AG04450 (cell line): ENCODE data around the gene ADPGK. TPM values are rescaled to one million over a fixed set of nuclear protein-coding genes. Genes with fewer than 3 reads are reported as not detected.

Experiments used
- CTCF ChIA-PET: fragments of 300-600, 350-600 bp; formaldehyde crosslinking; extraction: SDS; loops from one replicate; lab custom pipeline; 2022; ENCODE audit warnings: antibody characterized with exemption, inconsistent platforms; lab: Charles Lee
- POLR2A ChIA-PET: fragments of 350-600 bp; formaldehyde crosslinking; extraction: SDS; loops from one replicate; lab custom pipeline; 2021; ENCODE audit warnings: antibody characterized with exemption, inconsistent platforms; lab: Yijun Ruan, JAX
- DNase-seq: peaks from one replicate; pipeline ENCODE4 v3.0.0-alpha.2; 2011; ENCODE audit warnings: low read depth, low spot score
- H3K27ac ChIP-seq: one replicate; pipeline ENCODE4 v1.5.1; 2012; ENCODE audit warnings: low read depth, low read length, control low read depth
- H3K27me3 ChIP-seq: one replicate; pipeline ENCODE4 v1.6.0; 2012; ENCODE audit warnings: low read length; ENCODE audit not compliant: control insufficient read depth, insufficient read depth
- H3K4me3 ChIP-seq: 2 replicates; pipeline ENCODE4 v1.5.1; 2011; ENCODE audit warnings: mild to moderate bottlenecking, low read depth, low read length, control low read depth
- H3K9me3 ChIP-seq: 2 replicates; pipeline ENCODE4 v1.5.1; 2012; ENCODE audit warnings: low read length; ENCODE audit not compliant: control insufficient read depth, insufficient read depth
- CTCF ChIP-seq: IDR thresholded peaks from 2 replicates; pipeline ENCODE4 v1.5.1; 2011; ENCODE audit warnings: low read depth, low read length, control low read depth, inconsistent platforms
- polyA plus RNA-seq: library from polyadenylated mRNA; depleted of rRNA; stranded (reverse); fragments of >200 nt; gene quantifications from 2 replicates; pipeline ENCODE4 v1.2.3, GENCODE V29; 2011

Gene ADPGK
- polyA plus RNA-seq, 1 experiment, result 74.3 TPM

DNA sequence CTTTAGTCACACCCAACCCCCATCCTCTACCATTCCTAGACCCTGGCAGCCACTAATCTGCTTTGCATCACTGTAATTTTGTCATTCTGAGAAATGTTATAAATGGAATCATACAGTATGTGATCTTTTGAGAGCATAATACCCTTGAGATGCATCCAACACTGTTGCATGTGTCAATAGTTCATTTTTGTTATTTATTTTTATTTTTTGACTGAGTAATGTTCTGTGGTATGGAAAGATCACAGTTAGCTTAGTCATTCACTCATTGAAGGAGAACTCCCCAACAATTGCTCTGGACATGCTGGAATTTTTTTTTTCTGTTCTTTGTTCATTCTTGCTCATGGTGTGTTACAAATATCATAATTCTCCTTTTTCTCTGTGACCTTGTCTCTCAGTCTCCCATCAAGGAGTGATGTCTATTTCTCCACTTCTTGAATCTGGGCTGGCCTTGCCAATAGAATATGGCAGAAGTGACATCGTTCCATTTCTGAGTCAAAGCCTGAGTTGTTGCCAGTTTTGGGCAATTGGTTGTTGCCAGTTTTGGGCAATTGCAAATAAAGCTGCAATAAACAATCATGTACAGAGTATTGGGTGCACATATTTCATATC is 6.8 kb upstream of the ADPGK start:
- no peak for TF ChIP-seq CTCF
- ChIA-PET POLR2A (no interaction called here), CTCF (interaction anchor here (0.8 kb wide), 1 partner anchor 68 kb away, joined by 3 read pairs; no protein-coding TSS in a partner anchor)
- H3K4me3 ChIP-seq, result no peak overlapping the region
- no peaks in the 10 kb centered on the region for H3K27me3 ChIP-seq
- H3K9me3 ChIP-seq, result no peaks in the 10 kb centered on the region
- DNase-seq, result no peak
- no peak overlapping the region for H3K27ac ChIP-seq

DNA sequence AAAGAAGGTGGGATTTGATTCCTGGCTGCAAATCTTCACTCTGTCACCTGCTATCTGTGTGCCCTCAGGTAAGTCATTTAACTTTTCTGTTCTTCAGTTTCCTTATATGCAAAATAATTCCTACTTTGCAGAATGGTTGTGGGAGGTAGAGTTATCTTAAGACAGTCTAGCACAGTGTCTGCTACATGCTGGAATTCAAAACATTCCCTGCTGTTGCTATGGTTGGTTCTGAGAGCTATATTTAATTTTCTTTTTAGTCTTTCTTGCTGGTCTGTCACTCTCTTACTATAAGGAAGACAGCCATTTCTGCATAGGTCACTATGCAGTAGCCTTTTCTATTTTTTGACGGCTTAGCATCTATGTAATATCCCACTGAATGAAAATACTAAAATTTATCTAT is 4.0 kb upstream of the ADPGK start:
- Histone ChIP-seq H3K27me3 (no peaks in the 10 kb centered on the region), H3K4me3 (no peak overlapping the region), H3K27ac (no peak overlapping the region), H3K9me3 (no peaks in the 10 kb centered on the region; the same call in 1 of the 2 replicates)
- no peak for DNase-seq
- CTCF ChIA-PET, result no interaction called here
- no peak for TF ChIP-seq CTCF
- POLR2A ChIA-PET, result no interaction called here

DNA sequence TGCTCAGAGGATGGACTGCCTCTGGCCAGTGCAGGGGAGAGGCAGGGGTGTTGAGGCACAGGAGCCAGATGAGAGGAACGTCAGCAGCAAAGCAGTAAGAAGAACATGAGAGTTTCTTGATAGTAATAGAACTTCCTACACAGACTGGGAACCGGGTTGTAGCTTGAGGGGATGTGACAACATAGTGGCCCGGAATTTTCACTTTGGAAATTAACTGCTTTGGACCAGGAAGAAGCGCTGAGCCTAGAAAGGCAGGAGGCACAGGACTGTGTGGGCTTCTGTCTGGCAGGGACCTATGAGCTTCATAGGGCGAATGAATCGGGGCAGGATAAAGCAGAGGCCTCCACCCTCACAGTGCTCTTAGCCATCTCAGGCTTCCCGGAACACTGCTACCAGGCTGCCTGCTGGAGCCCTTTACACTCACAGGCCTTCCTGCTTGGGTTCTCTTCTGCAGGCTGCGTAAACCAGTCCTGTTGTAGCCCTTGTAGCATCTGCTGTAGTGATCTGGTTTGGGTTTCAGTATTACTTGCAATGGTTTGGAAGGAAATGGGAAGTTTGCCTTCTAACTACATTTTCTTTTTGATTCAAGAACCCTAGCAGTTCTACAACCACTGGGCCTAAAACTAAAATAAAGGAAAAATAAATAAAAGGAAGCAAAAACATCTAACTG is 3.3 kb upstream of the ADPGK start:
- CTCF ChIA-PET, result interaction anchor here (0.6 to 1.6 kb wide), 3 partner anchors 11 to 295 kb away, joined by 4 to 10 read pairs (median 6); no protein-coding TSS in a partner anchor
- TF ChIP-seq CTCF, result no peak
- H3K27me3 ChIP-seq, result no peaks in the 10 kb centered on the region
- no peak overlapping the region for H3K4me3 ChIP-seq
- POLR2A ChIA-PET, result no interaction called here
- H3K27ac ChIP-seq, result no peak overlapping the region
- H3K9me3 ChIP-seq, result no peaks in the 10 kb centered on the region; the same call in 1 of the 2 replicates
- DNase-seq, result no peak

GRCh38 chr15:72786242-72786641 is 2.7 kb upstream of the ADPGK start:
- Histone ChIP-seq H3K27me3 (no peaks in the 10 kb centered on the region), H3K27ac (no peak overlapping the region), H3K9me3 (no peaks in the 10 kb centered on the region; the same call in 1 of the 2 replicates), H3K4me3 (no peak overlapping the region)
- ChIA-PET POLR2A (no interaction called here), CTCF (interaction anchor here (0.6 to 1.6 kb wide), 3 partner anchors 11 to 295 kb away, joined by 4 to 10 read pairs (median 6); no protein-coding TSS in a partner anchor)
- no peak for DNase-seq
- no peak for TF ChIP-seq CTCF

DNA sequence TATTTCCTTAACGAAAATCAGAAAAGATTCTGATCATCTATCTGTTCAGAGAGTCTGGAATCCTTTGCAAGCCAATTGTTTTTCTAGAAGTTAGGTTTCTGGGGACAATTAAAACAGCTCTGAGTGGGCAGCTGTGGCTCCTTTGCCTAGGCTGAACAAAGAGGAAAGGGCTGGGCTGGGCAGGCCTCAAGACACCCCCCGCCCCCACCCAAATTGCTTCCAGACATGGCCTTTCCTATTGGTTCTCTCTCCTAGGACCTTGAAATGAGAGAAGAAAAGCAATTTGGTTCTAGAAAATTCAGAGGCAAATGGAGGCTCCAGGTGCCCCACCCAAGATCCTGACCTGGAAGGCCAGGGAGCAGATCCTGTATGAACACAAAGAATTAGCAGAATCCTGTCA is 2.3 kb upstream of the ADPGK start:
- no peaks in the 10 kb centered on the region; the same call in 1 of the 2 replicates for H3K9me3 ChIP-seq
- DNase-seq, result no peak
- H3K27me3 ChIP-seq, result no peaks in the 10 kb centered on the region
- ChIA-PET POLR2A (interaction anchor here (0.9 kb wide), 1 partner anchor 217 kb away, joined by 3 read pairs; no protein-coding TSS in a partner anchor), CTCF (interaction anchor here (0.8 to 1.6 kb wide), 3 partner anchors 12 to 296 kb away, joined by 3 to 10 read pairs (median 6); no protein-coding TSS in a partner anchor)
- H3K4me3 ChIP-seq, result no peak overlapping the region
- peak overlapping the region; percentile 39 for H3K27ac ChIP-seq
- no peak for TF ChIP-seq CTCF
